MCF 10A (cell line): Measurements from ENCODE around the gene BRD2. TPM values are rescaled to one million over a fixed set of nuclear protein-coding genes. Genes with fewer than 3 reads are reported as not detected.

Experiments used
- BruUV-seq: library from RNA; stranded (reverse); fragments of 400-500 nt; replicated peaks from 2 replicates; lab custom pipeline; 2021; lab: Mats Ljungman, UMichigan
- CTCF ChIA-PET: fragments of 300-600 bp; sonication (Branson Sonifier 250); formaldehyde crosslinking; extraction: SDS; loops from one replicate; lab custom pipeline; 2021; ENCODE audit warnings: antibody characterized with exemption, inconsistent platforms; lab: Yijun Ruan, JAX
- POLR2A ChIA-PET: fragments of 300-600, 350-650 bp; sonication (Branson Sonifier 250); formaldehyde crosslinking; extraction: SDS; loops from one replicate; lab custom pipeline; 2020; ENCODE audit warnings: antibody characterized with exemption, inconsistent platforms; lab: Yijun Ruan, JAX
- DNase-seq: peaks from one replicate; pipeline ENCODE4 v3.0.0-alpha.2; 2018; ENCODE audit not compliant: unreplicated experiment
- H3K27ac Mint-ChIP-seq: one replicate; pipeline ENCODE4 v1.8.0; 2022; ENCODE audit warnings: mild to moderate bottlenecking, low read depth, mixed read lengths; ENCODE audit not compliant: unreplicated experiment
- H3K27me3 Mint-ChIP-seq: one replicate; pipeline ENCODE4 v1.8.0; 2022; ENCODE audit warnings: mixed read lengths; ENCODE audit not compliant: insufficient read depth, unreplicated experiment
- H3K36me3 Mint-ChIP-seq: one replicate; pipeline ENCODE4 v1.8.0; 2022; ENCODE audit warnings: mild to moderate bottlenecking, moderate library complexity, mixed read lengths; ENCODE audit not compliant: insufficient read depth, unreplicated experiment
- H3K4me1 Mint-ChIP-seq: one replicate; pipeline ENCODE4 v1.8.0; 2022; ENCODE audit warnings: mixed read lengths; ENCODE audit not compliant: insufficient read depth, unreplicated experiment
- H3K4me3 Mint-ChIP-seq: one replicate; pipeline ENCODE4 v1.8.0; 2022; ENCODE audit warnings: mild to moderate bottlenecking, moderate library complexity, mixed read lengths; ENCODE audit not compliant: unreplicated experiment
- H3K9me3 Mint-ChIP-seq: one replicate; pipeline ENCODE4 v1.8.0; 2022; ENCODE audit warnings: mixed read lengths; ENCODE audit not compliant: unreplicated experiment
- CTCF ChIP-seq: fragments of 200-600 bp; IDR thresholded peaks from one replicate; pipeline ENCODE4 v1.8.0; 2022; ENCODE audit warnings: antibody characterized with exemption, mild to moderate bottlenecking; ENCODE audit not compliant: unreplicated experiment
- intact Hi-C: fragments of 100-400 bp; cut with micrococcal nuclease; formaldehyde crosslinking; loops from 2 replicates; pipeline ENCODE4 v1.14.1; 2022
- total RNA-seq: library from RNA; stranded (reverse); gene quantifications from 2 replicates; pipeline ENCODE4 v1.2.3, GENCODE V29; 2022

The BRD2 gene
- total RNA-seq, 1 experiment from 2014 or later, result 223 TPM

- intact Hi-C loops, result no loop called here
- H3K27ac Mint-ChIP-seq, result no peak overlapping the region
- H3K4me1 Mint-ChIP-seq, result peaks cover 3% of the 10 kb centered on the region
- ChIA-PET CTCF (interaction anchor here (0.6 to 7.6 kb wide), 5 partner anchors 30 to 104 kb away, joined by 3 to 161 read pairs (median 6); partner anchors contain the start of gene HLA-DMA), POLR2A (interaction anchor here (1.0 to 12.1 kb wide), 2 partner anchors 18 to 47 kb away, joined by 3 to 245 read pairs; partner anchors contain the start of gene BRD2)
- no peaks in the 10 kb centered on the region for H3K36me3 Mint-ChIP-seq
- H3K27me3 Mint-ChIP-seq, result peaks cover 31% of the 10 kb centered on the region
- H3K9me3 Mint-ChIP-seq, result no peaks in the 10 kb centered on the region
- peak; percentile 36 for DNase-seq
- TF ChIP-seq CTCF, result no peak
- H3K4me3 Mint-ChIP-seq, result no peak overlapping the region
- no TSS peak for BruUV-seq
Observed at GRCh38 chr6:32989368-32989767, 21.0 kb downstream of the BRD2 start.

GRCh38 chr6:32991972-32992371 lies 23.6 kb downstream of the BRD2 start:
- Mint-ChIP-seq H3K27me3 (peaks cover 47% of the 10 kb centered on the region), H3K4me1 (no peaks in the 10 kb centered on the region), H3K9me3 (no peaks in the 10 kb centered on the region), H3K27ac (no peak overlapping the region), H3K36me3 (no peaks in the 10 kb centered on the region), H3K4me3 (no peak overlapping the region)
- CTCF ChIA-PET, result interaction anchor here (0.7 kb wide), 3 partner anchors 58 to 205 kb away, joined by 3 read pairs; no protein-coding TSS in a partner anchor
- POLR2A ChIA-PET, result no interaction called here
- TF ChIP-seq CTCF, result no peak
- intact Hi-C loops, result no loop called here
- BruUV-seq, result no TSS peak
- no peak for DNase-seq

- no peak overlapping the region for H3K4me3 Mint-ChIP-seq
- no peaks in the 10 kb centered on the region for H3K36me3 Mint-ChIP-seq
- H3K27ac Mint-ChIP-seq, result no peak overlapping the region
- no peak for TF ChIP-seq CTCF
- no peaks in the 10 kb centered on the region for H3K9me3 Mint-ChIP-seq
- intact Hi-C loops, result no loop called here
- no TSS peak for BruUV-seq
- H3K27me3 Mint-ChIP-seq, result peaks cover 59% of the 10 kb centered on the region
- ChIA-PET POLR2A (interaction anchor here (1.2 kb wide), 2 partner anchors 21 to 215 kb away, joined by 3 read pairs; partner anchors contain the start of gene RING1), CTCF (interaction anchor here (0.7 to 1.4 kb wide), 3 partner anchors 9 to 107 kb away, joined by 3 to 8 read pairs (median 3); no protein-coding TSS in a partner anchor)
- no peak for DNase-seq
- no peaks in the 10 kb centered on the region for H3K4me1 Mint-ChIP-seq
Observed at GRCh38 chr6:32993363-32993973, 25.1 kb downstream of the BRD2 start.

- no peaks in the 10 kb centered on the region for H3K36me3 Mint-ChIP-seq
- H3K27ac Mint-ChIP-seq, result no peak overlapping the region
- intact Hi-C loops, result no loop called here
- ChIA-PET CTCF (interaction anchor here (0.6 kb wide), 1 partner anchor 1234 kb away, joined by 3 read pairs; no protein-coding TSS in a partner anchor), POLR2A (interaction anchor here (0.7 kb wide), 1 partner anchor 56 kb away, joined by 4 read pairs; no protein-coding TSS in a partner anchor)
- DNase-seq, result no peak
- no peaks in the 10 kb centered on the region for H3K4me1 Mint-ChIP-seq
- H3K27me3 Mint-ChIP-seq, result peaks cover 71% of the 10 kb centered on the region
- no peaks in the 10 kb centered on the region for H3K9me3 Mint-ChIP-seq
- BruUV-seq, result no TSS peak
- no peak for TF ChIP-seq CTCF
- H3K4me3 Mint-ChIP-seq, result no peak overlapping the region
Observed at GRCh38 chr6:32995448-32995847, 27.1 kb downstream of the BRD2 start.
